Measurements from ENCODE around the gene TREM2.

The TREM2 gene

GRCh38 chr6:41182069-41183034, 19.4 kb upstream of the TREM2 start:
- no peak for DNase-seq

GRCh38 chr6:41181566-41181965, 18.6 kb upstream of the TREM2 start:
- DNase-seq, result no peak

DNA sequence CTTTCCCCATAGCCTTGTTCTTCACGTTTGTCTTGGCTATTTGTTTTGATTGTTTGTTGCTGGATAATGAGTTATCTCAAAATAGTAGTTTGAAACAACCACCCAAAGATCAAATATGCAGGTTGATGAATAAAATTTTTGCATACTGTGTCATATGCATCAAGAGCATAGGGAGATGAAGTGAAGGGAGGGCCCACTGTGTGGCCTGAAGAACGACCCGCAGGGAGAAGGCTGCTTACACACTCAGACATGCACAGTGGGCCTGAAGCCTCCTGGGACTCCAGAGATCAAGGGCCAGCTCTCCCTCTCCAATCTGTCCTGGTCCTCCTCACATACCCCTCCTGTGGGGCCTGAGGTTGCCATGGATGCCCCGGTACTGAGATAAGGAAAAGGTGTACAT, 16.2 kb upstream of the TREM2 start:
- no peak for DNase-seq

DNA sequence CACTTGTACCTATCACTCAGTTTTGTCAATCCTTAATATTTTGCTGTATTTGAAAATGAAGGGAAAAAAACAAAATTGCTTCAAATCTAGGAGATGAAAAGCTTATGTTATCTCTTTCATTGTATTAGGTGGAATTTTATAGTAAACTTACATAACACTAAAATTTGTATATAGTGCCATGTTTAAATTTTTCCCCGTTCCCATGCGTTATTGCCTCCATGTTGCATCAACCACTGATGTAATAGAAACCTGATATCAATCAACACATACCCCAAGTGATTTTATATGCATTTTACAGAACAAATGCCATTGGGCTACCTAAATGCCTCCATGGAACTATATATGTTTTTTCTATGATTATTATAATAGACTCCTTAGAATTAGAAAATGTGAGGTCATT, 14.8 kb upstream of the TREM2 start:
- DNase-seq, result no peak

DNA sequence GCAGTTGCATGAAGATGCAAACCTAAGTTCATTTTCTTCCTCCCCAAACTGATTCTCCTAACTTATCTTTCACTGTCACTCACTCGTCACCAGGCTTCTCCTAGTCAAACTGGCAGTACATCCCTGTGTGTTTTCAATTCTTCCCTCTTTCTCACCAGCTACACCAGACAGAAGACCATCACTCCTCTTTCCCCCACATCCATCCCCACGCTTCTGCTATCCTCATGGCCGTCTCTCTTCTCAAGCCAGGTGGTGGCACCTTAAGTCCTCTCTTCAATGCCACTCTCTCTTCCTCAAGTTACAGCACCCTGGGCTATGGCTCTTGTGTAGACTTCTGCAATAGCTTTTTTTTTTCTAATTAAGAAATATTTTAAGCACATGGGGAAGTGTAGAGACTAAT, 14.4 kb upstream of the TREM2 start:
- DNase-seq, result no peak

- DNase-seq, result no peak
Observed at GRCh38 chr6:41176189-41176588, 13.3 kb upstream of the TREM2 start.

- DNase-seq, result no peak
Observed at GRCh38 chr6:41175084-41175483, 12.2 kb upstream of the TREM2 start.

DNA sequence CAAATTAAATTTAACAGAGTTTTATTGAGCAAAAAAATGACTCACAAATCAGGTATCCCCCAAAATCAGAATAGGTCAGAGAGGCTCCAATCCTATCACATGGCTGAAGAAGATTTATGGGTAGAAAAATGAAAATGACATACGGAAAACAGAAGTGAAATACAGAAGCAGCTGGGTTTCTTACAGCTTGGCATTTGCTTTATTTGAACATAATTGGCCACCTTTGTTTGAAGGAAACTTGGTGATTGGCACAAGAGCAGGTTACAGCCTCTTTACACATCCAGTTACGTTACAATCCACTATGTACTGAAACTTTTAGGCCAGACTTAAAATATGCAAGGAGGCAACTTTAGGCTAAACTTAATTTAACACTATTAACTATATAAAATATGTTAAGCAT, 11.7 kb upstream of the TREM2 start:
- no peak for DNase-seq

GRCh38 chr6:41171908-41172307, 9.0 kb upstream of the TREM2 start:
- no peak for DNase-seq

DNA sequence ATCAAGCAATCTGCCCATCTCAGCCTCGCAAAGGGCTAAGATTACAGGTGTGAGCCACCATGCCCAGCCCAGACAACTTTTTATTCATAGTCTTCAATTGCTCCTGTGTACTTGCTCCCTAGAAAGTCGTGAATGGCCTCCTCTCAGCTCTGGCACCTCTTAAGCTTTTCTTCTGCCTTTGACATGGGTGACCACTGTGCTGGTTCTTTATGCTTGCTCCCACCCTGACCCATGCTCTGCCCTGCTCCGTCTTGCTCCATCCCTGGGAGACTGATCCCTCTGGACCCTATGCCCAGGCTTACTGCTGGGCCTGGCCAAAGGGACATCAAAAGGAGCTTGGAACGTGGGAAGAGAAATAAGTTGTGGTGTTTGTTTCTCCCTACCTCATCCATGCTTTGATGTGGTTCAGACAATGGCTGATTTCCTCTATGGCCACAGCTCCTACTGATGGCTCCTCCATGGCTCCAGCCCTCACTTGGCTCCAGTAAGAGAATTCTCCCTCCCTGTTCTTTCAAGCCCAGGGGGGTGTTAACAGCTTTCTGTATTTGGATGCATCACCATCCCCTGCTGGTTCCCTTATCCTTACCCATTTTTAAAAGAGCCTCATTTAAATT, 7.7 kb upstream of the TREM2 start:
- DNase-seq, result no peak

DNA sequence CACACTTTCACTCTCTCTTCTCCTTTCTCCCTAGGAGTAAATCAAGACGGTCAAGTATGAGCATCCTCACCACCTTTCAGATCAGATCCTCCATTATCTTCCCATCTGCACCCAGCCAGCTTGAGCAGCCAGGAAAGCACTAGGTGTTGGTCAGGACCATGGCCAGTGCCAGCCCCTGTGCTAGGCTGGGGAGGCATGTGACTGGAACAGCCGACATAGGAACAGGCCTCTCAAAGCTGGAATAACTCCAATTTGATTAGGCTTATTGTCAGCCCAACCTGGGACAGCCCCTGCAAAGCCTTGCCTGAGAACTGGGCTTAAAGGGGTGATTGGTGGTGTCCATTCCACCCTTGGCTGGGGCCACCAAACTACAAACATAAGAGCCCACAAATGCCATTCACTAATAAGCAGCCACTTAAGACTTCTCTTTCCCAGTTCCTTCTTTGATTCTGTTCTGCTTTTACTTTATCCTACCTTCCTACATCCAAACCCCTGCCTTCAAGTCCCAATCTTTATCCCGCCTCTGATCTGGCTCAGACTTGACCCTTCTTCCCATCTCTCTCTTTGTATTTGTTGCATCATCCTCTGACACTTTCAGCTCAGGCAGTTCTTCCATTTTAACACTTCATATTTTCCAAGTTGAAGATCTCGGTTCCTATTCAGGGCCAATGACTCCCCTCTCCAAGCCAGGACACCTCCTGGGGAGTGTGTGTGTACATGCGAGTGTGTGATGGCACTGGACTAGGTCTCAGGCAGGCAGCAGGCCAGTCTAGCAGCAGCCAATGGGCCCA, 4.5 kb upstream of the TREM2 start:
- no peak for DNase-seq

DNA sequence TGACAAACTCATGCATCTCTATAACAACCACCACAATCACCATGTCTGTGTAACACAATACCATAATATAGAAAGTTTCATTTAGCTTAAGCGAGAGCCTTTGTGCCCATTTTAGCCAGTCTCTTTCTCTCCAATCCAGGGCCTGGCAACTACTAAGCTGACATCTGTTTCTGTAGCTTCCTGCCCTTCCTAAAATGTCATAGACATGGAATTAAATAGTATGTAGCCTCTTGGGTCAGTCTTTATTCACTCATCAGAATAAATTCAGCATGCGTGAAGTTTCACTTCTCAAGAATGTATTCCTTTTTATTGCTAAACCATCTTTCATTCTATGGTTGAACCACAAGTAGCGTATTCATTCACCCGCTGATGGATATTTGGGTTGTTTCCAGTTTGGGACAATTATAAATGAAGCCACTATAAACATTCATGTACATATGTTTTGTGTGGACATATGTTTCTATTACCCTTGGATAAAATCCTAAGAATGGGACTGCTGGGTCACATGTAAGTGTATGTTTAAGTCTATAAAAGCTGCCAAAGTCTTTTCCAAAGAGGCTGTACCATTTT, 1.7 kb upstream of the TREM2 start:
- no peak for DNase-seq

- DNase-seq, result no peak
Observed at GRCh38 chr6:41163419-41163717, 452 bp upstream of the TREM2 start.

DNA sequence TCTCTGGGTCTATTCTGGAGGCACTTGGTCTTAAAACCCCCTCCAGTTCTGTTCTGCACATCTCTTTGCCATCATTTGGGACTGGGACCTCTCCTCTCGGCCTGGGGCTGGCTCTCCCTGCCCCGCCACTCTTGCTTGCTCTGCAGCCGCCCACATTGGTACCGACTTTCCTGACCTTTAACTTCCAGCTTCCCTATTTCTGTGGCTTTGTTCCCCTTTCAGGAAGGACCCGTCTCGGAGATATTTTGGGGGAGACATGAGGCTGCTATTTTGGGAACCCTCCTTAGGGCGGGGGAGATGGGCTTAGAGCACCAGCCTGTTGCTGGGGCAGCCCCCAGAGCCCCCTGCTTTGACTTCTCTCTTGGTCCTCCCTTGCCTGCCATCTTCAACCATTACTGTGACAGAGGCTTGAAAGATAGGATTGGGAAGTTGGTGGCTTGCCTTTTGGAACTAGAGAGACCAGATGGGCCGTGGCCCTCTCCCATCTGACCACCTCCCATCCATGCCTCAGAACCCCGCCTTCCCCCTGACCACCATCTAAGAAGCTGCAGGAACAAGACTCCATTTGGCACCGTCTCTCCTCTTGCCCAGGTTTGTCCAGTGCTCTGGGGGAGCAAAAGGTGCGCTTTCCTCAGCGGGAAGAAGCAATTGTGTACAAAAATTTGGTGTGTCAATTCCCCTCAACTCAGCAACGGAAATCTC, 914 bp downstream of the TREM2 start:
- no peak for DNase-seq

DNA sequence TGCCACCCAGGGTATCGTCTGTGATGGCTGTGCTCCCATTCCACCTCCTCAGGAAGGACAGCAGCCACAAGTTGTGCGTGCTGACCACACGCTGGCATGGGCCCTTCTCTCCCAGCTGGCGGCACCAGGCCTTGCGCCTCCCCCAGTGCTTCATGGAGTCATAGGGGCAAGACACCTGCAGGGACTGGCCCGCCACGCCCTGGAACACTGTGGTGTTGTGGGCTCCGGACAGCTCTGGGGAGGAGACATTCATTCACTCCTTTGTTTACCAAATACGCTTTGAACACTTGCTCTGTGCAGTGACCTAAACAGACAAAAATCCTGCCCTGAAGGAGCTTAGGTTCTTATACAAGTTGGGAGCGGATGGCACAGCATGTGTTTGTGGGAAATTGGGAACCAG, 1.5 kb downstream of the TREM2 start:
- no peak for DNase-seq

- DNase-seq, result no peak
Observed at GRCh38 chr6:41160933-41161332, 2.0 kb downstream of the TREM2 start.

GRCh38 chr6:41159415-41160082, 3.4 kb downstream of the TREM2 start:
- DNase-seq, result no peak

GRCh38 chr6:41157323-41157722, 5.6 kb downstream of the TREM2 start:
- DNase-seq, result no peak

DNA sequence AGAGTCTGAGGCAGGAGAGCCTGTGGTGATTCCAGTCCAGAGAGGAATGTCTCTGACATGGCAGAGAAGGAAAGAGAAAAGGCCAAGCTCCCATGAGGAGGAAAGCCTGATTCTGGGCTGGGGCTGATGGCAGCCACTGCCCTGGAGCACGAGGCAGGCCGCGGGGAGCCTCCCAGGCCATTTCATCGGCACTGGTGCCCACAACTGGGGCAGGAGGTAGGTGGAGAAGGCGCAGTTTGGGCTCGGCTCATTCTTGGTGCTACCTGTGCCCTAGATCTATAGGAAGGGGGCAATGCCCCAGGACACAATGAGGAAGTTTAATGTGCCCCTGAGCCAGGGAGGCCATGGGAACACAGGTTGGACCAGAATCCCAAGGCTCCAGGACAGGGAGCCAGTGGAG, 6.1 kb downstream of the TREM2 start:
- no peak for DNase-seq

- no peak for DNase-seq
Observed at GRCh38 chr6:41156001-41156400, 6.9 kb downstream of the TREM2 start.

- DNase-seq, result no peak
Observed at GRCh38 chr6:41155132-41155805, 7.6 kb downstream of the TREM2 start.
